Karpas-422 (cell line): ENCODE data around the gene ADAMTS14. TPM values are rescaled to one million over a fixed set of nuclear protein-coding genes. Genes with fewer than 3 reads are reported as not detected.

Source experiments
- DNase-seq: peaks from one replicate; pipeline ENCODE4 v3.0.0-alpha.2; 2015
- H2AFZ ChIP-seq: fragments of 200-600 bp; sonication (generic); 2 replicates; pipeline ENCODE4 v1.6.1; 2014; ENCODE audit warnings: antibody characterized with exemption, low read length, mixed read lengths
- H3K27ac ChIP-seq: fragments of 200-600 bp; sonication (generic); 2 replicates; pipeline ENCODE4 v1.5.1; 2014; ENCODE audit warnings: mild to moderate bottlenecking, low read length, moderate library complexity
- H3K27me3 ChIP-seq: fragments of 200-600 bp; sonication (generic); 2 replicates; pipeline ENCODE4 v1.6.1; 2014; ENCODE audit warnings: low read length, mixed read lengths
- H3K36me3 ChIP-seq: fragments of 200-600 bp; sonication (generic); 2 replicates; pipeline ENCODE4 v1.6.1; 2014; ENCODE audit warnings: low read length, mixed read lengths; ENCODE audit not compliant: insufficient read depth
- H3K4me1 ChIP-seq: fragments of 200-600 bp; sonication (generic); 2 replicates; pipeline ENCODE4 v1.6.1; 2014; ENCODE audit warnings: mild to moderate bottlenecking, low read length, mixed read lengths
- H3K4me2 ChIP-seq: fragments of 200-600 bp; sonication (generic); 2 replicates; pipeline ENCODE4 v1.6.1; 2014; ENCODE audit warnings: low read length, low read depth, mild to moderate bottlenecking; ENCODE audit not compliant: poor library complexity, severe bottlenecking
- H3K4me3 ChIP-seq: fragments of 200-600 bp; sonication (generic); 2 replicates; pipeline ENCODE4 v1.5.1; 2014; ENCODE audit warnings: mild to moderate bottlenecking, antibody characterized with exemption, low read length, mixed read lengths
- H3K79me2 ChIP-seq: fragments of 200-600 bp; sonication (generic); 2 replicates; pipeline ENCODE4 v1.6.1; 2014; ENCODE audit warnings: mild to moderate bottlenecking, low read length, mixed read lengths
- H3K9ac ChIP-seq: fragments of 200-600 bp; sonication (generic); 2 replicates; pipeline ENCODE4 v1.6.0; 2014; ENCODE audit warnings: low read length
- H3K9me2 ChIP-seq: fragments of 200-600 bp; sonication (generic), shearing (Covaris generic); replicated peaks from 2 replicates; pipeline ENCODE4 v1.6.0; 2014; ENCODE audit warnings: mild to moderate bottlenecking, low read length, moderate library complexity; ENCODE audit not compliant: insufficient read depth
- H3K9me3 ChIP-seq: fragments of 300-700, 200-600 bp; sonication (generic); 2 replicates; pipeline ENCODE4 v1.6.1; 2014; ENCODE audit warnings: low read length, mixed read lengths
- H4K20me1 ChIP-seq: fragments of 200-600 bp; sonication (generic); 2 replicates; pipeline ENCODE4 v1.6.1; 2014; ENCODE audit warnings: mild to moderate bottlenecking, antibody characterized with exemption, low read length, low read depth; ENCODE audit not compliant: insufficient read depth
- total RNA-seq: library from RNA; depleted of rRNA; stranded (reverse); fragments of >200 nt; shearing (Covaris generic); gene quantifications from 2 replicates; pipeline ENCODE4 v1.2.3, GENCODE V29; 2014; ENCODE audit warnings: low replicate concordance

The ADAMTS14 gene
- total RNA-seq, 1 experiment from 2014 or later = not detected

GRCh38 chr10:70690589-70690988 is 18.3 kb downstream of the ADAMTS14 start:
- DNase-seq = no peak
- Histone ChIP-seq H2AFZ (no peak overlapping the region), H3K9ac (no peak overlapping the region), H3K27ac (no peak overlapping the region), H3K4me1 (no peaks in the 10 kb centered on the region), H3K4me3 (no peak overlapping the region), H3K79me2 (no peaks in the 10 kb centered on the region), H3K4me2 (no peak overlapping the region), H4K20me1 (no peaks in the 10 kb centered on the region), H3K27me3 (no peaks in the 10 kb centered on the region), H3K9me3 (no peaks in the 10 kb centered on the region), H3K36me3 (no peaks in the 10 kb centered on the region), H3K9me2 (no peaks in the 10 kb centered on the region)

DNA sequence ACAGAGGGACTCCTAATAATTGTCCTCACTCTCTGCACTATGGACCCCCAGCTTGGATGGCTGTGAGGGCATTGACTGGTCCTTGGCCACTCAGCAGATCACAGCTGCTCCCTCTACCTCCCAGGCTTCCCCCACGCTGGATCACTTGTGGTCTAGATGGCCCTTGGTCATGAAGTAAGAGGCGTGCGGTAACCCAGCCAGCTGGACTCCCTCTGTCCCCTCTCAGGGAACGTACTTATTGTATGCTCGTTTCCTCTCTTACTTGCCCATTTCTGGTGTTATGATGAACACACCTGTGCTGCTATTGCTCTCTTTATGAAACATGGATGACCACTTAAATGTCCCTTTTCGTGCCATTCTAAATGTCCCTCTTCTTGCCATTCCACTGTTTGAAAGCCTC is 19.3 kb downstream of the ADAMTS14 start:
- no peak overlapping the region for H2AFZ ChIP-seq
- no peaks in the 10 kb centered on the region for H3K4me1 ChIP-seq
- no peak for DNase-seq
- no peak overlapping the region for H3K9ac ChIP-seq
- H3K27me3 ChIP-seq = no peaks in the 10 kb centered on the region
- H4K20me1 ChIP-seq = no peaks in the 10 kb centered on the region
- H3K79me2 ChIP-seq = no peaks in the 10 kb centered on the region
- H3K27ac ChIP-seq = no peak overlapping the region
- no peaks in the 10 kb centered on the region for H3K9me3 ChIP-seq
- no peaks in the 10 kb centered on the region for H3K36me3 ChIP-seq
- H3K4me3 ChIP-seq = no peak overlapping the region
- H3K9me2 ChIP-seq = no peaks in the 10 kb centered on the region
- no peak overlapping the region for H3K4me2 ChIP-seq

- no peak for DNase-seq
- no peak overlapping the region for H3K27ac ChIP-seq
- H4K20me1 ChIP-seq = no peaks in the 10 kb centered on the region
- H2AFZ ChIP-seq = no peak overlapping the region
- no peaks in the 10 kb centered on the region for H3K79me2 ChIP-seq
- no peaks in the 10 kb centered on the region for H3K36me3 ChIP-seq
- no peak overlapping the region for H3K4me3 ChIP-seq
- H3K9ac ChIP-seq = no peak overlapping the region
- no peak overlapping the region for H3K4me2 ChIP-seq
- H3K9me3 ChIP-seq = no peaks in the 10 kb centered on the region
- no peaks in the 10 kb centered on the region for H3K9me2 ChIP-seq
- H3K4me1 ChIP-seq = no peaks in the 10 kb centered on the region
- no peaks in the 10 kb centered on the region for H3K27me3 ChIP-seq
These were observed 19.8 kb downstream of the ADAMTS14 start for GRCh38 chr10:70692043-70692603.

GRCh38 chr10:70693619-70694335 is 21.5 kb downstream of the ADAMTS14 start:
- no peak overlapping the region for H2AFZ ChIP-seq
- H4K20me1 ChIP-seq = no peaks in the 10 kb centered on the region
- H3K27me3 ChIP-seq = no peaks in the 10 kb centered on the region
- H3K4me3 ChIP-seq = no peak overlapping the region
- no peaks in the 10 kb centered on the region for H3K9me2 ChIP-seq
- no peaks in the 10 kb centered on the region for H3K36me3 ChIP-seq
- H3K4me1 ChIP-seq = no peaks in the 10 kb centered on the region
- H3K4me2 ChIP-seq = no peak overlapping the region
- H3K9me3 ChIP-seq = no peaks in the 10 kb centered on the region
- no peaks in the 10 kb centered on the region for H3K79me2 ChIP-seq
- H3K9ac ChIP-seq = no peak overlapping the region
- no peak for DNase-seq
- no peak overlapping the region for H3K27ac ChIP-seq

DNA sequence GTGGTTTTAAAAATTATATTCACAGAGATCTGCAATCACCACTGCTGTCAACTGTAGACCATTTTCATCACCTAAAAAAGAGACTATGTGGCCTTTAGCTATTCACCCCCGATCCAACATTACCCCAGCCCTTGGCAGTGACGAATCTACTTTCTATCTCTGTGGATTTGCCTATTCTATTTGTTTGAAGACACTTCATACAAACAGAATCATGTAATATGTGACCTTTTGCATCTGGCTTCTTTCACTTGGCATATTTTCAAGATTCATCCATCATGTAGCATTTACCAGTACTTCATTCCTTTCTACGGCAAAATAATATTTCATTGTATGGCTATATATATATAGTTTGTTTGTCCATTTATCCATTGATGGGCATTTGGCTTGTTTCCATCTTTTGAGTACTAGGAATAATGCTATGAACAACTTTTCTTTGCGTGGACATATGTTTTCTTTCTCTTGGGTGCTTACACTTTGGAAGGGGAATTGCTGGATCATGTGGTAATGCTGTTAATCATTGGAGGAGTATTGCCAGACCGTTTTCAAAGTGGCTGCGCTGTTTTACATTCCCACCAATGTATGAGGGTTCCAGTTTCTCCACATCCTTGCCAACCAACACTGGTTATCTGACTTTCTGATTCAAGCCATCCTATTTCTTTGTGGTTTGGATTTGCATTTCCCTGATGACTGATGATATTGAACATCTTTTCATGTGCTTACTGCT is 22.3 kb downstream of the ADAMTS14 start:
- no peak for DNase-seq
- Histone ChIP-seq H3K9me3 (no peaks in the 10 kb centered on the region), H3K9me2 (no peaks in the 10 kb centered on the region), H3K4me1 (no peaks in the 10 kb centered on the region), H3K9ac (no peak overlapping the region), H3K27me3 (no peaks in the 10 kb centered on the region), H3K27ac (no peak overlapping the region), H3K4me2 (no peak overlapping the region), H2AFZ (no peak overlapping the region), H3K4me3 (no peak overlapping the region), H3K36me3 (no peaks in the 10 kb centered on the region), H3K79me2 (no peaks in the 10 kb centered on the region), H4K20me1 (no peaks in the 10 kb centered on the region)

DNA sequence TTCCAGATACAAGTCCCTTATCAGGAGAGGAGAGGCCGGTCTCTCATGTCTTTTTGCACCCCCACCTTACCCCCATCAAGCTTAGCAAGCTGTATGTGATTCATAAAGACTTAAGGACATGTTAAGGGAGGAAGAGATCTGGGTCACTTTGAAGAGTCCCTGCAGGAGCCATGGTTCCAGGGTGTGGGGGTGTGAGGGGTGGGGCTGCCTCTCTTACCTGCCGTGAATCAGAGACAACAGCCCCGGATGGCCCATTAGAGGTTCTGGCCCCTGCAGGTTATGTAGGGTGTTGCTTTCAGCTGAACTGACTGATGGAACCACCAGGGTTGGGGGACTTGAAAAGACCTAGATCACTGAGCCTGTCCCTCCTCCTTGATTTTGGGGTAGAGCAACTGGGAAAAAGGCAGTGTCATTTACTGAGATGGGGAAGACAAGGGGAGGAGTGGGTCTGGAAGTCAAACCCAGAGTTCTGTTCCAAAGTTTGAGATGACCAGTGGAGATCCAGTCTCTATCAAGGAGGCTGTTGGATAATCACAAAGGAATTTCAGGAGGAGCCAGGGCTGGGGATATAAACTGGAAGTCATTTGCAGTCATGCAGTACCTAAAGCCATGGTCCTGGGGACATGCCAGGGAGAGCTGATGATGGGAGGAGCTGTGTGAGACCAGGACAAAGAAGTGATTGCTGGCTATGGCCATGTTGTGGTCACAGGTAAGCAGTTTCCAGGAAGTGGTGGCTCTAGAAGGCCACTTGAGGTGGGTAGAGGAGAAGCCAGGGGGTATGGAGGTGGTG is 23.1 kb downstream of the ADAMTS14 start:
- Histone ChIP-seq H3K27ac (no peak overlapping the region), H2AFZ (no peak overlapping the region), H3K4me2 (no peak overlapping the region), H3K4me3 (no peak overlapping the region), H3K36me3 (no peaks in the 10 kb centered on the region), H3K27me3 (no peaks in the 10 kb centered on the region), H3K9me2 (no peaks in the 10 kb centered on the region), H3K79me2 (no peaks in the 10 kb centered on the region), H4K20me1 (no peaks in the 10 kb centered on the region), H3K9me3 (no peaks in the 10 kb centered on the region), H3K4me1 (no peaks in the 10 kb centered on the region), H3K9ac (no peak overlapping the region)
- DNase-seq = no peak

DNA sequence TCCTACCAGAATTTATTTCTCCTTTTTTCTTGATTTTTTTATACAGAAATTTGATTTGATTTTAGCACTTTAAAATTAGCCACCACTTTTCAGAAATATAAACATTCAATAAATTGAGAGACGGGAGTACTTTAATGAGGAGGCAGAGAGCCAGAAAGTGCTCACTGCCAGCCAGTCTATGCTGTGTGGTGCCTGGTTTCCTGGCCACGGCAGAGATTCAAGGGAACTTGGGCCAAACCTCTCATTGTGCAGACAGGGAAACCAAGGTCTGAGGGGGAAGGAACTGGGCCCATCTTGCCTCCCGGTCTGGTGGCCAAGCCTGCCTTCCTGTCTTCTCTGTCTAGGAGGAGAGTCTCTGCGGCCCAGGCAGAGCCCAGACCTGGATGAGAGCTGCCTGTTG is 25.9 kb downstream of the ADAMTS14 start:
- Histone ChIP-seq H2AFZ (no peak overlapping the region), H3K79me2 (no peaks in the 10 kb centered on the region), H3K9me3 (no peaks in the 10 kb centered on the region), H3K4me1 (no peaks in the 10 kb centered on the region), H3K4me3 (no peak overlapping the region), H3K9ac (no peak overlapping the region), H3K9me2 (no peaks in the 10 kb centered on the region), H3K27me3 (no peaks in the 10 kb centered on the region), H4K20me1 (no peaks in the 10 kb centered on the region), H3K4me2 (no peak overlapping the region), H3K36me3 (no peaks in the 10 kb centered on the region), H3K27ac (no peak overlapping the region)
- DNase-seq = no peak
